MM.1S (cell line): ENCODE measurements around the gene IREB2.

Source experiments
- EZH2 ChIP-seq: fragments of 300-600 bp; sonication (generic); optimal IDR thresholded peaks from 2 replicates; pipeline ENCODE3; 2017; ENCODE audit warnings: low read depth, mild to moderate bottlenecking, antibody characterized with exemption, low read length, mixed read lengths
- EZH2phosphoT487 ChIP-seq: fragments of 300-600 bp; sonication (generic); IDR thresholded peaks from 2 replicates; pipeline ENCODE4 v1.6.1; 2018; ENCODE audit warnings: antibody characterized with exemption, low read length
- TF ChIP-seq, protein P1 (sequence below): fragments of 300-600 bp; sonication (generic); IDR thresholded peaks from 2 replicates; pipeline ENCODE4 v1.5.1; 2016; ENCODE audit warnings: antibody characterized with exemption, low read length, mixed read lengths

DNA sequence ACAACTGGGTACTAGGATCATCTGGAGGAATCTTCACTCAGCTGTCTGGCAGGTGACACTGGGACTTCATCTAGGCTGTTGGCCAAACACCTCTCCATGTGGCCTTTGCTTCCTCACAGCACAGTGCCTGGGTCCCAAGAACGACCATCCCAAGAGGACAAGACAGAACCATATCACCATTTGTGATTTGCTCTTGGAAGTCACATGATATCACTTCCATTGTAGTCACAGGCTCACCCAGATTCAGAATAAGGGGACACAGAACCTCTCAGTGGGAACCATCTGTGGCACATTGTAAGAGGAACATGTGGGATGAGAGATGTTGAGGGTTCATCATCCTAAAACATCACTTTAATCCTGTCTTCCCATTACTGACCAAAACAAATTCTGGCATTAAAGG lies 100.3 kb downstream of the IREB2 start:
- TF ChIP-seq, protein P1, sequence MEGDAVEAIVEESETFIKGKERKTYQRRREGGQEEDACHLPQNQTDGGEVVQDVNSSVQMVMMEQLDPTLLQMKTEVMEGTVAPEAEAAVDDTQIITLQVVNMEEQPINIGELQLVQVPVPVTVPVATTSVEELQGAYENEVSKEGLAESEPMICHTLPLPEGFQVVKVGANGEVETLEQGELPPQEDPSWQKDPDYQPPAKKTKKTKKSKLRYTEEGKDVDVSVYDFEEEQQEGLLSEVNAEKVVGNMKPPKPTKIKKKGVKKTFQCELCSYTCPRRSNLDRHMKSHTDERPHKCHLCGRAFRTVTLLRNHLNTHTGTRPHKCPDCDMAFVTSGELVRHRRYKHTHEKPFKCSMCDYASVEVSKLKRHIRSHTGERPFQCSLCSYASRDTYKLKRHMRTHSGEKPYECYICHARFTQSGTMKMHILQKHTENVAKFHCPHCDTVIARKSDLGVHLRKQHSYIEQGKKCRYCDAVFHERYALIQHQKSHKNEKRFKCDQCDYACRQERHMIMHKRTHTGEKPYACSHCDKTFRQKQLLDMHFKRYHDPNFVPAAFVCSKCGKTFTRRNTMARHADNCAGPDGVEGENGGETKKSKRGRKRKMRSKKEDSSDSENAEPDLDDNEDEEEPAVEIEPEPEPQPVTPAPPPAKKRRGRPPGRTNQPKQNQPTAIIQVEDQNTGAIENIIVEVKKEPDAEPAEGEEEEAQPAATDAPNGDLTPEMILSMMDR = no peak
- TF ChIP-seq EZH2 = no peak
- no peak for TF ChIP-seq EZH2phosphoT487
